Testis (tissue), 2 donors: ENCODE data around the gene STAM.

ENCODE experiments used
- POLR2A ChIP-seq: fragments of 450-650 bp; IDR thresholded peaks from one replicate; pipeline ENCODE4 v1.6.1; 2017; ENCODE audit warnings: antibody characterized with exemption, mild to moderate bottlenecking, moderate library complexity
- TF ChIP-seq, protein P1 (sequence below), 3 experiments: fragments of 450-650 bp in 2 of 3; fragments of 200-600 bp in 1 of 3; sonication (generic) in 1 of 3; IDR thresholded peaks; one replicate each; pipeline ENCODE4 v1.5.1; 2016 to 2019; ENCODE audit warnings: antibody characterized with exemption in 3 of 3, mild to moderate bottlenecking in 2 of 3, moderate library complexity in 1 of 3

DNA sequence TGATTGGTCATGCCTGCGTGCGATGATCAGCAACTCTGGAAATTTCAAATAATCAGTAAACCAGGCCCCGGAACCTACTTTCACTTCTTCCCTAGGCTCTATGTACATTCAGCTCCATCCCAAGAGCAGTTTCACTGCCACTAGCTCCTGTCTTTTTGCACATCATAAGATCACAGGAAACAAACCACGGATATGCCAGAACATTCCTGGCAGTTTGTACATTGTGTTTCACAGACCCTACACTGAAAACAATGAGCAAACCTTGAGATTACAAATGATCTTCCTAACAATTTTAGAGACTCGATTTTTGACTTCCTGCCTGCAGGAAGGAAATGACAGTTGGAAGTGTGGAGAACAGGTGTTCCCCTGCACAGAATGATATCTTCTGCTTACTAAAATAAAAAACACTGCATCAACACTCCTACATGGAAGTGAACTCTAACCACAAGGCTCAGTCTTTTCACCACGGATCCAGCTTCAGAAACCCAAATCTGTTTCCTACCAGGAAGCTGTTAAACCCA lies 100.5 kb downstream of the STAM start:
- no peak for TF ChIP-seq POLR2A
- TF ChIP-seq, protein P1, sequence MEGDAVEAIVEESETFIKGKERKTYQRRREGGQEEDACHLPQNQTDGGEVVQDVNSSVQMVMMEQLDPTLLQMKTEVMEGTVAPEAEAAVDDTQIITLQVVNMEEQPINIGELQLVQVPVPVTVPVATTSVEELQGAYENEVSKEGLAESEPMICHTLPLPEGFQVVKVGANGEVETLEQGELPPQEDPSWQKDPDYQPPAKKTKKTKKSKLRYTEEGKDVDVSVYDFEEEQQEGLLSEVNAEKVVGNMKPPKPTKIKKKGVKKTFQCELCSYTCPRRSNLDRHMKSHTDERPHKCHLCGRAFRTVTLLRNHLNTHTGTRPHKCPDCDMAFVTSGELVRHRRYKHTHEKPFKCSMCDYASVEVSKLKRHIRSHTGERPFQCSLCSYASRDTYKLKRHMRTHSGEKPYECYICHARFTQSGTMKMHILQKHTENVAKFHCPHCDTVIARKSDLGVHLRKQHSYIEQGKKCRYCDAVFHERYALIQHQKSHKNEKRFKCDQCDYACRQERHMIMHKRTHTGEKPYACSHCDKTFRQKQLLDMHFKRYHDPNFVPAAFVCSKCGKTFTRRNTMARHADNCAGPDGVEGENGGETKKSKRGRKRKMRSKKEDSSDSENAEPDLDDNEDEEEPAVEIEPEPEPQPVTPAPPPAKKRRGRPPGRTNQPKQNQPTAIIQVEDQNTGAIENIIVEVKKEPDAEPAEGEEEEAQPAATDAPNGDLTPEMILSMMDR (IDR thresholded peaks at IDR 0.05) = no peak
